GM12878 (cell line): Measurements from ENCODE around the gene KIF5C. TPM values are rescaled to one million over a fixed set of nuclear protein-coding genes. Genes with fewer than 3 reads are reported as not detected.

Source experiments
- ATAC-seq: fragments of 200-7000 bp; cut with Tn5 transposase; 3 replicates; pipeline ENCODE4 v1.9.1; 2020; ENCODE audit warnings: mild to moderate bottlenecking, moderate library complexity
- BruUV-seq: library from RNA; stranded (reverse); fragments of 400-500 nt; replicated peaks from 2 replicates; lab custom pipeline; 2021; lab: Mats Ljungman, UMichigan
- CTCF ChIA-PET: fragments of 300-600 bp; sonication (Branson Sonifier 250); formaldehyde crosslinking; extraction: SDS; loops from one replicate; lab custom pipeline; 2021; ENCODE audit warnings: inconsistent platforms; lab: Yijun Ruan, JAX
- POLR2A ChIA-PET: fragments of 350-600 bp; formaldehyde crosslinking; extraction: SDS; loops from one replicate; lab custom pipeline; 2021; ENCODE audit warnings: inconsistent platforms; lab: Charles Lee
- RAD21 ChIA-PET: fragments of 300-600 bp; sonication (Branson Sonifier 250); formaldehyde crosslinking; loops from one replicate; lab custom pipeline; 2023; ENCODE audit warnings: antibody characterized with exemption; ENCODE audit not compliant: unreplicated experiment; lab: Charles Lee
- SMC1A ChIA-PET: fragments of 300-600 bp; sonication (Branson Sonifier 250); formaldehyde crosslinking; loops from one replicate; lab custom pipeline; 2023; ENCODE audit not compliant: unreplicated experiment, uncharacterized antibody; lab: Charles Lee
- DNase-seq: peaks from one replicate; pipeline ENCODE4 v3.0.0-alpha.2; 2011; ENCODE audit warnings: low read depth, low spot score
- FAIRE-seq: peaks from 3 replicates; lab custom pipeline; 2011; peaks lifted over from hg19 to GRCh38; lab: Jason Lieb, UNC
- H2AFZ ChIP-seq: 2 replicates; pipeline ENCODE4 v1.6.0; 2011; ENCODE audit warnings: low read depth, low read length, control low read depth; ENCODE audit not compliant: control insufficient read depth
- H3K27ac ChIP-seq: 2 replicates; pipeline ENCODE4 v1.5.1; 2011; ENCODE audit warnings: control low read depth; ENCODE audit not compliant: control insufficient read depth, insufficient read depth
- H3K27me3 ChIP-seq, 2 experiments: replicated peaks in 1 of 2; 2 replicates each; pipeline versions ENCODE4 v1.6.0 to v1.6.1; 2011; ENCODE audit warnings: low read length in 1 of 2; ENCODE audit not compliant: control insufficient read depth in 2 of 2, insufficient read depth in 2 of 2
- H3K36me3 ChIP-seq, 2 experiments: 2 replicates each; pipeline ENCODE4 v1.5.1; 2011; ENCODE audit warnings: low read length in 1 of 2; ENCODE audit not compliant: control insufficient read depth in 2 of 2, insufficient read depth in 2 of 2
- H3K4me1 ChIP-seq: 2 replicates; pipeline ENCODE4 v1.6.1; 2011; ENCODE audit warnings: mild to moderate bottlenecking, low read length, moderate library complexity, mixed read lengths; ENCODE audit not compliant: control insufficient read depth, insufficient read depth
- H3K4me2 ChIP-seq: 2 replicates; pipeline ENCODE4 v1.6.0; 2011; ENCODE audit warnings: control low read depth; ENCODE audit not compliant: control insufficient read depth, insufficient read depth
- H3K4me3 ChIP-seq: fragments of 200-600 bp; sonication (generic); 2 replicates; pipeline ENCODE4 v1.5.1; 2016
- H3K79me2 ChIP-seq: 2 replicates; pipeline ENCODE4 v1.6.0; 2011; ENCODE audit warnings: low read length; ENCODE audit not compliant: control insufficient read depth, insufficient read depth
- H3K9ac ChIP-seq: 2 replicates; pipeline ENCODE4 v1.8.0; 2011; ENCODE audit warnings: low read length, control low read depth, mixed read lengths; ENCODE audit not compliant: control insufficient read depth, insufficient read depth
- H3K9me3 ChIP-seq: replicated peaks from 3 replicates; pipeline ENCODE4 v1.5.1; 2011; ENCODE audit warnings: mild to moderate bottlenecking, low read length; ENCODE audit not compliant: control insufficient read depth, insufficient read depth
- H4K20me1 ChIP-seq: 2 replicates; pipeline ENCODE4 v1.6.0; 2011; ENCODE audit not compliant: control insufficient read depth, insufficient read depth
- BRCA1 ChIP-seq: IDR thresholded peaks from 2 replicates; pipeline ENCODE4 v1.6.1; 2011; ENCODE audit warnings: low read depth, low read length, improper control_type of control experiment
- CHD2 ChIP-seq: IDR thresholded peaks from 2 replicates; pipeline ENCODE4 v1.6.1; 2011; ENCODE audit warnings: low read depth, low read length, improper control_type of control experiment, borderline replicate concordance
- HCFC1 ChIP-seq: fragments of 150-350 bp; IDR thresholded peaks from 2 replicates; pipeline ENCODE4 v1.6.1; 2014; ENCODE audit warnings: low read length
- HDAC6 ChIP-seq: fragments of 200-600 bp; sonication (generic); IDR thresholded peaks from one replicate; pipeline ENCODE4 v1.8.0; 2017; ENCODE audit warnings: antibody characterized with exemption; ENCODE audit not compliant: unreplicated experiment
- MEF2A ChIP-seq: IDR thresholded peaks from 2 replicates; pipeline ENCODE4 v1.6.1; 2011; ENCODE audit warnings: low read depth, mild to moderate bottlenecking, low read length, moderate library complexity; ENCODE audit not compliant: insufficient read depth
- MTA2 ChIP-seq: fragments of 450-650 bp; IDR thresholded peaks from 2 replicates; pipeline ENCODE4 v1.6.1; 2016; ENCODE audit warnings: low read depth, mild to moderate bottlenecking, moderate library complexity
- MYC ChIP-seq: IDR thresholded peaks from 2 replicates; pipeline ENCODE4 v1.6.1; 2011; ENCODE audit warnings: mild to moderate bottlenecking, low read length, moderate library complexity, inconsistent platforms; ENCODE audit not compliant: insufficient read depth, insufficient replicate concordance, insufficient read length, severe bottlenecking
- NR2C1 ChIP-seq: fragments of 450-650 bp; IDR thresholded peaks from 2 replicates; pipeline ENCODE4 v1.6.1; 2017; ENCODE audit warnings: antibody characterized with exemption, mild to moderate bottlenecking, moderate library complexity
- SREBF1 ChIP-seq: IDR thresholded peaks from 2 replicates; pipeline ENCODE4 v1.6.1; 2012; ENCODE audit warnings: mild to moderate bottlenecking, low read length
- STAT1 ChIP-seq: fragments of 450-650 bp; conservative IDR thresholded peaks from 2 replicates; pipeline ENCODE4 v1.6.1; 2014; ENCODE audit warnings: antibody characterized with exemption, mild to moderate bottlenecking
- TAF1 ChIP-seq: IDR thresholded peaks from 2 replicates; pipeline ENCODE4 v1.6.1; 2011; ENCODE audit warnings: mild to moderate bottlenecking, low read depth, low read length, borderline replicate concordance
- TCF7 ChIP-seq: IDR thresholded peaks from 2 replicates; pipeline ENCODE4 v1.6.1; 2014; ENCODE audit warnings: antibody characterized with exemption, borderline replicate concordance
- WGBS: methylation state at CpG from one replicate; pipeline ENCODE4 v1.1.6; 2016; ENCODE audit warnings: low lambda C conversion rate; ENCODE audit not compliant: insufficient replicate concordance, insufficient coverage; ENCODE audit errors: missing lambda C conversion rate; 5-methylcytosine and 5-hydroxymethylcytosine counted together
- in situ Hi-C: fragments of 300-500 bp; cut with MboI; formaldehyde crosslinking; loops from 9 replicates; pipeline ENCODE4 v1.14.3; 2018; ENCODE audit warnings: mixed read lengths
- intact Hi-C: fragments of 100-400 bp; cut with micrococcal nuclease; formaldehyde crosslinking; loops from one replicate; pipeline ENCODE4 v1.14.2; 2022; ENCODE audit not compliant: unreplicated experiment
- polyA plus RNA-seq, 11 experiments: library from polyadenylated mRNA; depleted of rRNA in 4 of 11; unstranded in 6 of 11; stranded (reverse) in 5 of 11; fragments of >200 nt; fragmentation: Nextera tagmentation in 4 of 11; fragmentation: Illumina TruSeq in 1 of 11; extraction: Ambion mirVana in 4 of 11; extraction: Trizol in 1 of 11; gene quantifications; 1 replicate in 1 of 11; 2 replicates in 10 of 11; pipeline versions ENCODE4 v1.2.1 to v1.2.3, GENCODE V29; 2011 to 2016; ENCODE audit warnings: inconsistent platforms in 2 of 11, missing spikeins in 2 of 11, low read depth in 1 of 11
- total RNA-seq, 4 experiments: library from RNA; depleted of rRNA in 3 of 4; stranded (reverse); fragments of >200 nt in 3 of 4; fragmentation: Illumina TruSeq in 1 of 4; extraction: Trizol in 1 of 4; gene quantifications; 2 replicates each; pipeline versions ENCODE4 v1.2.1 to v1.2.3, GENCODE V29; 2013 to 2021
- TF ChIP-seq, protein P1 (sequence below): IDR thresholded peaks from 2 replicates; pipeline ENCODE4 v1.6.1; 2011; ENCODE audit warnings: borderline replicate concordance, low read depth, mild to moderate bottlenecking, moderate library complexity, mixed read lengths, low read length; ENCODE audit not compliant: insufficient read depth; ENCODE audit errors: extremely low read length
- TF ChIP-seq, protein P2 (sequence below): IDR thresholded peaks from 2 replicates; pipeline ENCODE4 v1.6.1; 2012; ENCODE audit warnings: low read length, inconsistent platforms
- TF ChIP-seq, protein P3 (sequence below): fragments of 450-650 bp; formaldehyde crosslinking; IDR thresholded peaks from 2 replicates; pipeline ENCODE4 v1.5.0; 2022; ENCODE audit warnings: mild to moderate bottlenecking, missing genetic modification characterization
- TF ChIP-seq, protein P4 (sequence below): fragments of 450-650 bp; IDR thresholded peaks from 2 replicates; pipeline ENCODE4 v1.6.1; 2017; ENCODE audit warnings: mild to moderate bottlenecking, moderate library complexity

KIF5C gene
- total and polyA plus RNA-seq, 10 of the 15 experiments (the other 5 are each of a cell fraction or from before 2014, with no cell fraction given): 0.08 to 0.49 (median 0.24) TPM

DNA sequence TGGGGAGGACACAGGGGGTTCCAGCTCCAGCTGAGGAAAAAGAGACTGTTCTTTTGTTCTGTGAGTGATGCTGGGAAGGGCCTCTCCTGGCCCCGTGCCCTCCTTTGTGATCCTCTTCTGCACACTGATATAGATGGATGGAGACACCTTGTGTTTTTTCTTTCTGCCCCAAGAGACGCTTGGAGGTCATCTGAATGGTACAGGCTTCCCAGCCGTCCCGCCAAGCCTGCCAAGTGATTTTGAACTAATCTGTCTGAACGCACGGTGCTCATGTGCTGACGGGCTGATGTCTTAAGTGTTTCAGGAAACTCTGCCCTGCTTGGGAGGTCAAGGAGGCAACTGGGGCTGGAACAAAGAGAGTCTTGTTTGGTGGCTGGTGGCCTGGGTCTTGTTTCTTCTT, 57.5 kb downstream of the KIF5C start:
- H3K36me3 ChIP-seq: no peaks in the 10 kb centered on the region
- ChIA-PET SMC1A (no interaction called here), POLR2A (no interaction called here), RAD21 (no interaction called here), CTCF (no interaction called here)
- WGBS: 79% methylated on average over 7 of the region's 7 CpGs
- in situ Hi-C loops (no loop called here), intact Hi-C loops (no loop called here)
- ATAC-seq (no peak), DNase-seq (no peak), FAIRE-seq (no peak)
- no peak overlapping the region for H2AFZ ChIP-seq
- no peak overlapping the region for H3K27ac ChIP-seq
- no peak for TF ChIP-seq CHD2
- no peak for TF ChIP-seq TAF1
- no peak for TF ChIP-seq HDAC6
- TF ChIP-seq BRCA1: no peak
- TF ChIP-seq, protein P1, sequence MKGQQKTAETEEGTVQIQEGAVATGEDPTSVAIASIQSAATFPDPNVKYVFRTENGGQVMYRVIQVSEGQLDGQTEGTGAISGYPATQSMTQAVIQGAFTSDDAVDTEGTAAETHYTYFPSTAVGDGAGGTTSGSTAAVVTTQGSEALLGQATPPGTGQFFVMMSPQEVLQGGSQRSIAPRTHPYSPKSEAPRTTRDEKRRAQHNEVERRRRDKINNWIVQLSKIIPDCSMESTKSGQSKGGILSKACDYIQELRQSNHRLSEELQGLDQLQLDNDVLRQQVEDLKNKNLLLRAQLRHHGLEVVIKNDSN: no peak
- TF ChIP-seq MEF2A: no peak
- TF ChIP-seq SREBF1: no peak
- TF ChIP-seq STAT1: no peak
- no peak for TF ChIP-seq MYC
- no peak for TF ChIP-seq NR2C1
- TF ChIP-seq, protein P2, sequence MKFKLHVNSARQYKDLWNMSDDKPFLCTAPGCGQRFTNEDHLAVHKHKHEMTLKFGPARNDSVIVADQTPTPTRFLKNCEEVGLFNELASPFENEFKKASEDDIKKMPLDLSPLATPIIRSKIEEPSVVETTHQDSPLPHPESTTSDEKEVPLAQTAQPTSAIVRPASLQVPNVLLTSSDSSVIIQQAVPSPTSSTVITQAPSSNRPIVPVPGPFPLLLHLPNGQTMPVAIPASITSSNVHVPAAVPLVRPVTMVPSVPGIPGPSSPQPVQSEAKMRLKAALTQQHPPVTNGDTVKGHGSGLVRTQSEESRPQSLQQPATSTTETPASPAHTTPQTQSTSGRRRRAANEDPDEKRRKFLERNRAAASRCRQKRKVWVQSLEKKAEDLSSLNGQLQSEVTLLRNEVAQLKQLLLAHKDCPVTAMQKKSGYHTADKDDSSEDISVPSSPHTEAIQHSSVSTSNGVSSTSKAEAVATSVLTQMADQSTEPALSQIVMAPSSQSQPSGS: no peak
- no peak for TF ChIP-seq TCF7
- TF ChIP-seq, protein P3, sequence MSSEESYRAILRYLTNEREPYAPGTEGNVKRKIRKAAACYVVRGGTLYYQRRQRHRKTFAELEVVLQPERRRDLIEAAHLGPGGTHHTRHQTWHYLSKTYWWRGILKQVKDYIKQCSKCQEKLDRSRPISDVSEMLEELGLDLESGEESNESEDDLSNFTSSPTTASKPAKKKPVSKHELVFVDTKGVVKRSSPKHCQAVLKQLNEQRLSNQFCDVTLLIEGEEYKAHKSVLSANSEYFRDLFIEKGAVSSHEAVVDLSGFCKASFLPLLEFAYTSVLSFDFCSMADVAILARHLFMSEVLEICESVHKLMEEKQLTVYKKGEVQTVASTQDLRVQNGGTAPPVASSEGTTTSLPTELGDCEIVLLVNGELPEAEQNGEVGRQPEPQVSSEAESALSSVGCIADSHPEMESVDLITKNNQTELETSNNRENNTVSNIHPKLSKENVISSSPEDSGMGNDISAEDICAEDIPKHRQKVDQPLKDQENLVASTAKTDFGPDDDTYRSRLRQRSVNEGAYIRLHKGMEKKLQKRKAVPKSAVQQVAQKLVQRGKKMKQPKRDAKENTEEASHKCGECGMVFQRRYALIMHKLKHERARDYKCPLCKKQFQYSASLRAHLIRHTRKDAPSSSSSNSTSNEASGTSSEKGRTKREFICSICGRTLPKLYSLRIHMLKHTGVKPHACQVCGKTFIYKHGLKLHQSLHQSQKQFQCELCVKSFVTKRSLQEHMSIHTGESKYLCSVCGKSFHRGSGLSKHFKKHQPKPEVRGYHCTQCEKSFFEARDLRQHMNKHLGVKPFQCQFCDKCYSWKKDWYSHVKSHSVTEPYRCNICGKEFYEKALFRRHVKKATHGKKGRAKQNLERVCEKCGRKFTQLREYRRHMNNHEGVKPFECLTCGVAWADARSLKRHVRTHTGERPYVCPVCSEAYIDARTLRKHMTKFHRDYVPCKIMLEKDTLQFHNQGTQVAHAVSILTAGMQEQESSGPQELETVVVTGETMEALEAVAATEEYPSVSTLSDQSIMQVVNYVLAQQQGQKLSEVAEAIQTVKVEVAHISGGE (CRISPR knock-in tag): no peak
- TF ChIP-seq MTA2: no peak
- TF ChIP-seq, protein P4, sequence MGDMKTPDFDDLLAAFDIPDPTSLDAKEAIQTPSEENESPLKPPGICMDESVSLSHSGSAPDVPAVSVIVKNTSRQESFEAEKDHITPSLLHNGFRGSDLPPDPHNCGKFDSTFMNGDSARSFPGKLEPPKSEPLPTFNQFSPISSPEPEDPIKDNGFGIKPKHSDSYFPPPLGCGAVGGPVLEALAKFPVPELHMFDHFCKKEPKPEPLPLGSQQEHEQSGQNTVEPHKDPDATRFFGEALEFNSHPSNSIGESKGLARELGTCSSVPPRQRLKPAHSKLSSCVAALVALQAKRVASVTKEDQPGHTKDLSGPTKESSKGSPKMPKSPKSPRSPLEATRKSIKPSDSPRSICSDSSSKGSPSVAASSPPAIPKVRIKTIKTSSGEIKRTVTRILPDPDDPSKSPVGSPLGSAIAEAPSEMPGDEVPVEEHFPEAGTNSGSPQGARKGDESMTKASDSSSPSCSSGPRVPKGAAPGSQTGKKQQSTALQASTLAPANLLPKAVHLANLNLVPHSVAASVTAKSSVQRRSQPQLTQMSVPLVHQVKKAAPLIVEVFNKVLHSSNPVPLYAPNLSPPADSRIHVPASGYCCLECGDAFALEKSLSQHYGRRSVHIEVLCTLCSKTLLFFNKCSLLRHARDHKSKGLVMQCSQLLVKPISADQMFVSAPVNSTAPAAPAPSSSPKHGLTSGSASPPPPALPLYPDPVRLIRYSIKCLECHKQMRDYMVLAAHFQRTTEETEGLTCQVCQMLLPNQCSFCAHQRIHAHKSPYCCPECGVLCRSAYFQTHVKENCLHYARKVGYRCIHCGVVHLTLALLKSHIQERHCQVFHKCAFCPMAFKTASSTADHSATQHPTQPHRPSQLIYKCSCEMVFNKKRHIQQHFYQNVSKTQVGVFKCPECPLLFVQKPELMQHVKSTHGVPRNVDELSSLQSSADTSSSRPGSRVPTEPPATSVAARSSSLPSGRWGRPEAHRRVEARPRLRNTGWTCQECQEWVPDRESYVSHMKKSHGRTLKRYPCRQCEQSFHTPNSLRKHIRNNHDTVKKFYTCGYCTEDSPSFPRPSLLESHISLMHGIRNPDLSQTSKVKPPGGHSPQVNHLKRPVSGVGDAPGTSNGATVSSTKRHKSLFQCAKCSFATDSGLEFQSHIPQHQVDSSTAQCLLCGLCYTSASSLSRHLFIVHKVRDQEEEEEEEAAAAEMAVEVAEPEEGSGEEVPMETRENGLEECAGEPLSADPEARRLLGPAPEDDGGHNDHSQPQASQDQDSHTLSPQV: no peak
- TF ChIP-seq HCFC1: no peak
- H3K27me3 ChIP-seq: no peaks in the 10 kb centered on the region; a peak in 1 of 4 replicates
- H4K20me1 ChIP-seq: no peaks in the 10 kb centered on the region
- H3K79me2 ChIP-seq: no peaks in the 10 kb centered on the region
- H3K9me3 ChIP-seq: no peaks in the 10 kb centered on the region
- no peak overlapping the region for H3K9ac ChIP-seq
- H3K4me2 ChIP-seq: no peak overlapping the region
- H3K4me1 ChIP-seq: no peaks in the 10 kb centered on the region
- no peak overlapping the region for H3K4me3 ChIP-seq
- no TSS peak for BruUV-seq
